ENCODE measurements around the gene NUPR2. TPM values are rescaled to one million over a fixed set of nuclear protein-coding genes. Genes with fewer than 3 reads are reported as not detected.
"Not testable (repeated sequence)": the region's sequence is repeated elsewhere in the genome, so short reads cannot be mapped to it uniquely, and the experiment has no call there.

NUPR2 gene
- polyA plus RNA-seq, 3 donors from 2014 or later, result not detected

DNA sequence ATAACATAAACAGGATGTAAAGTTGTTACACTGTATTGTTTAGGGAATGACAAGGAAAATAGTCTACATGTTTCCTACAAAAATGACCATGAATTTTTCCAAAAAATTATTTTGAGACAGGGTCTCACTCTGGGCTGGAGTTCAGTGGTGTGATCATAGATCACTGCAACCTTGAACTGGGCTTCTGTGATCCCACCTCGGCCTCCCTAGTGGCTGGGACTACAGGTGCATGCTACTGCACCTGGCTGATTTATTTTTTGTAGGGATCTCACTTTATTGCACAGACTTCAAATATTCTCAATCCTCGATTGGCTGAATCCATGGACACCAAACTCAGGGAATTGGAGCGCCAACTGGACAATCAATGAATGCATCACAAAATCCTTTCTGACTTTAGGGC lies 16.6 kb downstream of the NUPR2 start:
- Mint-ChIP-seq H3K27ac (no peak overlapping the region), H3K9me3 (no peaks in the 10 kb centered on the region), H3K4me1 (peaks cover 4 to 9% of the 10 kb centered on the region in 2 donors), H3K4me3 (no peak overlapping the region), H3K36me3 (peaks cover 14 to 30% (median 15%) of the 10 kb centered on the region in 3 donors), H3K27me3 (ENCODE audit: low read depth in 3 of 3) (peaks cover 0 to 3% (median 2%) of the 10 kb centered on the region in 3 donors)
- DNase-seq, result no peak

DNA sequence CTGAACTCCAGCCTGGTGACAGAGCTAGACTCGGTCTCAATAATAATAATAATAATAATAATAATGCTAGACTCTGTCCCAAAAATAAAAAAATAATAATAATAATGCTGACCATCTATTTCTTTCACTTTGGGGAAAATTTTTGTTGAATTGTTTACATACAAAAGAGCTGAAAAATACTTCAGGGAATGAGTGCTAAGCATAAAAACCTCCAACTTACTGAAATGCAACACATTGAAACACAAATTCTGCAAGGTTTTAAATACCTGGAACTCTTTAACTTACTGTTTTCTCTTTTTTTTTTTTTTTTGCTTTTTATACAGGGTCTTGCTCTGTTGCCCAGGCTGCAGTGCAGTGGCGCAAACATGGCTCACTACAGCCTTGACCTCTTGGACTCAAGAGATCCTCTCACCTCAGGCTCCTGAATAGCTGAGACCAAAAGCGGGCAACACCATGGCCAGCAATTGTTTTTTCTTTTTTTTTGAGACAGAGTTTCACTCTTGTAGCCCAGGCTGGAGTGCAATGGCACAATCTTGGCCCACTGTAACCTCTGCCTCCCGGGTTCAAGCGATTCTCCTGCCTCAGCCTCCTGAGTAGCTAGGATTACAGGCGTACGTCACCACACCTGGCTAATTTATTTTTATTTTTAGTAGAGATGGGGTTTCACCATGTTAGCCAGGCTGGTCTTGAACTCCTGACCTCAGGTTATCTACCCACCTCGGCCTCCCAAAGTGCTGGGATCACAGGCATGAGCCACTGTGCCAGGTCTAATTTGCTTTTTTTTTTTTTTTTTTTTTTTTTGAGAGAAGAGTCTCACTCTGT lies 17.8 kb downstream of the NUPR2 start:
- H3K9me3 Mint-ChIP-seq, result not testable (repeated sequence)

DNA sequence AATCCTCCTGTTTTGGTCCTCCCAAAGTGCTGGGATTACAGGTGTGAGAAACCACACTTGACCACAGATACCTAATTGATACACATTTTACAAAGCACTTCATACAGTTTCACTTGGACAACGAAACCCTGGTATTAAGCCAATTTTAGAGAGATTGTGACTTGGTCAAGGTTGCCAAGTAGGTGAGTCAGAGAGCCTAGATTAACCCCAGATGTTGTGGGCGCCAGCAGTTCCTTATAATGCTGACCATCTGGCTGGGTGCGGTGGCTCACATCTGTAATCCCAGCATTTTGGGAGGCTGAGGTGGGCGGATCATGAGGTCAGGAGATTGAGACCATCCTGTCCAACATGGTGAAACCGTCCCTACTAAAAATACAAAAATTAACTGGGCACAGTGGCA lies 18.5 kb downstream of the NUPR2 start:
- no peaks in the 10 kb centered on the region for H3K9me3 Mint-ChIP-seq
- H3K4me1 Mint-ChIP-seq, result peaks cover 0 to 2% of the 10 kb centered on the region in 2 donors
- peaks cover 0 to 3% (median 2%) of the 10 kb centered on the region in 3 donors for H3K27me3 Mint-ChIP-seq (ENCODE audit: low read depth in 3 of 3)
- H3K36me3 Mint-ChIP-seq, result peaks cover 12 to 24% (median 14%) of the 10 kb centered on the region in 3 donors
- no peak for DNase-seq
- no peak overlapping the region for H3K27ac Mint-ChIP-seq
- H3K4me3 Mint-ChIP-seq, result no peak overlapping the region

More for the DNA sequence above, 17.8 kb downstream of the NUPR2 start:
- Mint-ChIP-seq H3K36me3 (peaks cover 12 to 25% (median 14%) of the 10 kb centered on the region in 3 donors), H3K27ac (peak overlapping the region in 2 of 6 donors; percentile 28 to 46)
- H3K4me3 Mint-ChIP-seq; H3K4me1 Mint-ChIP-seq; DNase-seq; H3K27me3 Mint-ChIP-seq (ENCODE audit: low read depth in 3 of 3): not testable (repeated sequence)

DNA sequence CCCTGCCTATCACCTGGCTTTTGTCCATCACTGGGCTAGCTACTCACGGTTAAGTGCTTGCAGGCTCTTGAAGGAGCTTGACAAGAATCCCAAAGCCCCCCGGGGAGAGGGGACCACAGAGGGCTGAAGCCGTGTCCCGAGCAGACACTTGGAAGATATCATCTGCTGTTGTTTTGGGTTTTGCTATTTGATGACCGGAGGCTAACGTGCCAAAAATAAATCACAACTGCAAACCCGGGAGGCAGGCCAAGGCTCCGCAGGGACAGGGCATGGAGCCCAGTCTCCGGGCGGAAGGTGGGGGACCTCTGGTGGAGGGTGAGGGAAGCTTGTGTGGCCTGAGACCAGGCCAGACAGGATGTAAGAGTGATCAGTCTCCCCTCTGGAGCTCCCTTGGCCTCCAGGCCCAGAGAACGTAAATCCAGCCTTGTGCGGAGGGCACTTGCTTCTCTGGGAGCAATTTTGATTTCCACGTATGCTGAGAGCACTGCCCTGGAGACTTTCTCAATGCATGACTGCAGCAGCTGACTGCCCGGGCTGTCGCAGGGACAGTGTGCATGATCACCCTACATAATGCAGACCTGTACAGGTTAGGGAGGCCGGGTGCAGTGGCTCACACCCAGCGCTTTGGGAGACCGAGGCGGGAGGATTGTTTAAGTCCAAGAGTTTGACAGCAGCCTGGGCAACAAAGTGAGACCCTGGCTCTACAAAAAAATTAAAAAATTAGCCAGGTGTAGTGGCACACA lies 23.3 kb downstream of the NUPR2 start, which contains the start of gene PHKG1:
Gene PHKG1, minus strand, starts transcription at position 164 of the 743 bp plus-strand sequence. CDS start 4,011 bp downstream, outside the sequence.
- H3K4me1 Mint-ChIP-seq, result no peaks in the 10 kb centered on the region
- no peak for DNase-seq
- H3K4me3 Mint-ChIP-seq, result no peak within 1 kb of the TSS
- H3K27me3 Mint-ChIP-seq (ENCODE audit: low read depth in 3 of 3), result peaks cover 0 to 2% (median 0%) of the 10 kb centered on the region in 3 donors
- H3K36me3 Mint-ChIP-seq, result peaks cover 0 to 4% (median 3%) of the 10 kb centered on the region in 3 donors
- H3K27ac Mint-ChIP-seq, result no peak within 1 kb of the TSS
- H3K9me3 Mint-ChIP-seq, result no peaks in the 10 kb centered on the region

DNA sequence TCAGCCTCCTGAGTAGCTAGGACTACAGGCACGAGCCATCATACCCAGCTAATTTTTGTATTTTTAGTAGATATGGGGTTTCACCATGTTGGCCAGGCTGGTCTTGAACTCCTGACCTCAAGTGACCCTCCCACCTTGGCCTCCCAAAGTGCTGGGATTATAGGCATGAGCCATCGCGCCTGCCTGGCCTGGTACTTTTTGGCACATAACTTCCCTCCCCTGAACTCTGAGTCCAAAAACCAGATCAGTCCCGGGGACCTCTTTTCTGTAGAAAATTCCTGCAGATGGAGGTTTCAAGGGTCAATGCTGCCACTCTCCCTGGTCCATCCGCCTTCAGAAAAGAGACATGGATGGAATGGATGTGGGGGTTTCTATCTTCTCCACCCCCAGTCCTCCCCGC lies 23.8 kb downstream of the NUPR2 start:
- H3K4me1 Mint-ChIP-seq, H3K4me3 Mint-ChIP-seq, H3K9me3 Mint-ChIP-seq: not testable (repeated sequence)

DNA sequence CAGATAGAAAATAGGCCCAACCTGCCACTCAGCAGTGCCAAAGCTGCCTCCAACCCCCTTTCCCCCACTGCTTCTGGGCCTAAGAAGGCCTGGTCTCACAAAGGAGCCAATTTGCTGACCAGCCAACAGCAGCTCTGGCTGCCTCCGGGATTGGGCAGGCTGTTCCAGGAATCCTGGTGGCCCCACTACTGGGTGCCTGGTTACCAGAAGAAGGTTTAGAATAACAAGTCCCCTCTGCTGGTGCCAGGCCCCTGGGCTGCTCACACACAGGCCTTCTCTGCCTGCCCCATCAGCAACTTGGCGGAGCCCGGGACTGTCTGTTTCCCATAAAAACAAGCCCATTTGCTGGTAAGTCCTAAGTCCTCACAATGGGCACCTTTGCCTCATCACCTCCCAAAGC lies 24.6 kb downstream of the NUPR2 start:
- no peaks in the 10 kb centered on the region for H3K4me1 Mint-ChIP-seq
- H3K27me3 Mint-ChIP-seq (ENCODE audit: low read depth in 3 of 3), result no peaks in the 10 kb centered on the region
- H3K9me3 Mint-ChIP-seq, result no peaks in the 10 kb centered on the region
- H3K27ac Mint-ChIP-seq, result no peak overlapping the region
- H3K36me3 Mint-ChIP-seq, result peaks cover 0 to 3% (median 0%) of the 10 kb centered on the region in 3 donors
- no peak for DNase-seq
- no peak overlapping the region for H3K4me3 Mint-ChIP-seq

More for the DNA sequence above, 23.8 kb downstream of the NUPR2 start:
- not testable (repeated sequence) for H3K36me3 Mint-ChIP-seq; H3K27me3 Mint-ChIP-seq (ENCODE audit: low read depth in 3 of 3); DNase-seq; H3K27ac Mint-ChIP-seq

DNA sequence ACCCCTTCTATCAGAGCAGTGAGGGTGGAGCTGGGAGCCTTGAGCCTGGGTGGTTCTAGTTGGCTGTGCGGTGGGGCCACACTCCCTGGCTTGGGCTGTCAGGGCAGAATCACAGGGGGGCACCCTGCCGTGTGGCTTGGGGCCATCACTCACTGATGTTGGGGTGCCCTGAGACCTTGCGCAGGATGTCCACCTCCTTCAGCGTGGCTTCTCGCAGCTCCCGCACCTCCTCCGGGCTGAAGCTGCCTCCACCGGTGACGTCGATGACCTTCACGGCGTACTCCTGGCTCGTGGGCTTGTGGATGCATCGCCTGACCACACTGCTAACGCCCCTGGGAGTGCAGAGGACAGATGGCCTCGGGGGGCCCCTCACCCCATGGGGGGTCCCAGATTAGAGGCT lies 28.8 kb downstream of the NUPR2 start:
- no peak overlapping the region for H3K4me3 Mint-ChIP-seq
- H3K4me1 Mint-ChIP-seq, result no peaks in the 10 kb centered on the region
- DNase-seq, result no peak
- H3K36me3 Mint-ChIP-seq, result no peaks in the 10 kb centered on the region
- H3K27ac Mint-ChIP-seq, result no peak overlapping the region
- H3K27me3 Mint-ChIP-seq (ENCODE audit: low read depth in 3 of 3), result peaks cover 0 to 3% (median 0%) of the 10 kb centered on the region in 3 donors
- no peaks in the 10 kb centered on the region for H3K9me3 Mint-ChIP-seq

DNA sequence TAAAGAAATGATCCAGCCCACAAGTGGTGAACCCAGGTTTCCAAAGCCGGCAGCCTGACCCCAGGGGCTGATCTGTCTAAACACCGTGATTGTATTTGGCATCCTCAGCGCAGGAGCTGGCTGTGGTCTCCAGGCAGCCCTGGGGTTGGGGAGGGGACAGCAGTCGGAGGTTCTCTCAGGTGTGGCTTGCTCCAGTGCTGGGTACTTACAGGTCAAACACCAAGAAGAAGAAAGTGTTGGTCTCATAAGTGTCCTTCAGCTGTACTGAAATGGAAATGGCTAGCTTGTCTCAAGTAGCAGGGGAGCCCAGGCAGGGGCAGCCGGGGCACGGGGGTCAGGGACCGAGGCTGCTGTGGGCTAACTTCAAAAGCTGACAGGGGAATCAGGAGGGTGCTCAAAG lies 29.5 kb downstream of the NUPR2 start:
- H3K27me3 Mint-ChIP-seq (ENCODE audit: low read depth in 3 of 3), result peaks cover 0 to 3% (median 0%) of the 10 kb centered on the region in 3 donors
- DNase-seq, result no peak
- H3K27ac Mint-ChIP-seq, result no peak overlapping the region
- no peaks in the 10 kb centered on the region for H3K9me3 Mint-ChIP-seq
- H3K4me3 Mint-ChIP-seq, result no peak overlapping the region
- H3K4me1 Mint-ChIP-seq, result no peaks in the 10 kb centered on the region
- H3K36me3 Mint-ChIP-seq, result no peaks in the 10 kb centered on the region

DNA sequence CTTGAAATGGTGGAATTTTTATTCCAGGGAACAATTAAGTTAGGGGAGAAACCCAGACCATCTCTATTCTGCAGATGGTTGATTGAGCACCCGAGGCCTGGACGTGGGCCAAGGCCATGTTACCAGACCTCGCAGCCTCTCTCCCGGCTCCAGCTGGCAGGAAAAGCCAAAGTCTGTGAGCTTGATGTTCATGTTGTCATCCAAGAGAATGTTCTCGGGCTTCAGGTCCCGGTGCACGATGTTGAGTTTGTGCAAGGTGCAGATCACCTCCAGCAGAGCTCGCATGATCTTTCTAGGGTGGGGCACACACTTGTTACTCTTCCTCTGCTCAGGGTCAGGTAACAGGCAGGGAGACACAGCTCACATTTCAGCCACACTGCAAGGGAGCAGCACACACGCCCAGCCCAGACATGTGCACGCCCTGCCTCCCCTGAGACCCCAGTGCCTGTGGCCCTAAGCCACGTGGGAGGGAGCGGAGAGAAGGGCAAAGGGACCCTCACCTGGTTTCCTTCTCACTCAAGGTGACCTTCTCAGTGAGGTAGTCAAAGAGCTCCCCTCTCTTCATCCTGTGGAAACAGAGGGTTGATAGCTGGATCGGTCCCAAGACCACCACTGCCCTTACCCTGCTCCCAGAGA lies 32.9 kb downstream of the NUPR2 start:
- Mint-ChIP-seq H3K27ac (no peak overlapping the region), H3K4me3 (no peak overlapping the region)

DNA sequence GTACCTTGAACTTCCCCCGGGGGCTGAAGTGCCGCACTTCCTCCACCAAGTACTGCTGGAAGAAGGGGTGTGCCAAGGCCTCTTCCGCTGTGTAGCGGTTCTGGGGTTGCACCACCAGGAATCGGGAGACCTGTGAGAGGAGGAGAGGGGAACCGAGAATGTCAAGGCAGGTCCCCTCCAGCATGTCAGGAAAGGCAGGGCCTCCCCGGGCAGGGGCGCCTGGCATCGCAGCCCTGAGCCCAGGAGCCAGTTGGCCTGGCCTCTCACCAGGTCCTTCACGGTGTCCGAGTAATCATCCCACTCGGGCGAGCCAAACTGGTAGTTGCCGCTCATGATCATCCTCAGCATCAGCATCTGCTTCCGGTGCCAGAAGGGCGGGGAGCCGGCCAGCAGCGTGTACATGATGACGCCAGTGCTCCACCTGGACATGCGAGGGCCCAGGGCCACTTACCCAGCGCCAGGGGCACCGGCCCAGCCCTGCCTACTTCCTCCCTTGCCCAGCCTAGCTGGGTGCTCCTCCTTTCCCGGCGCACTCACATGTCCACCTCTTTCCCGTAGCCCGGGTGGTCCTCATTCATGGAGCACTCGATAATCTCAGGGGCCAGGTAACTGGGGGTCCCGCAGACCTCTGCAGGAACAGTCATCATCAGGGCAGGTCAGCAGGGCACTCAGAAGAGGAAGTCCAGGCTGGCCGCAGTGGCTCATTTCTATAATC lies 34.4 kb downstream of the NUPR2 start:
- no peak for DNase-seq
- H3K36me3 Mint-ChIP-seq, result no peaks in the 10 kb centered on the region
- no peak overlapping the region for H3K27ac Mint-ChIP-seq
- H3K4me3 Mint-ChIP-seq, result no peak overlapping the region
- H3K4me1 Mint-ChIP-seq, result no peaks in the 10 kb centered on the region
- H3K9me3 Mint-ChIP-seq, result no peaks in the 10 kb centered on the region
- H3K27me3 Mint-ChIP-seq (ENCODE audit: low read depth in 3 of 3), result peaks cover 0 to 3% (median 0%) of the 10 kb centered on the region in 3 donors

More for the DNA sequence above, 32.9 kb downstream of the NUPR2 start:
- H3K27me3 Mint-ChIP-seq (ENCODE audit: low read depth in 3 of 3), result peaks cover 0 to 3% (median 0%) of the 10 kb centered on the region in 3 donors
- H3K9me3 Mint-ChIP-seq, result no peaks in the 10 kb centered on the region
- no peak for DNase-seq
- no peaks in the 10 kb centered on the region for H3K36me3 Mint-ChIP-seq
- no peaks in the 10 kb centered on the region for H3K4me1 Mint-ChIP-seq

DNA sequence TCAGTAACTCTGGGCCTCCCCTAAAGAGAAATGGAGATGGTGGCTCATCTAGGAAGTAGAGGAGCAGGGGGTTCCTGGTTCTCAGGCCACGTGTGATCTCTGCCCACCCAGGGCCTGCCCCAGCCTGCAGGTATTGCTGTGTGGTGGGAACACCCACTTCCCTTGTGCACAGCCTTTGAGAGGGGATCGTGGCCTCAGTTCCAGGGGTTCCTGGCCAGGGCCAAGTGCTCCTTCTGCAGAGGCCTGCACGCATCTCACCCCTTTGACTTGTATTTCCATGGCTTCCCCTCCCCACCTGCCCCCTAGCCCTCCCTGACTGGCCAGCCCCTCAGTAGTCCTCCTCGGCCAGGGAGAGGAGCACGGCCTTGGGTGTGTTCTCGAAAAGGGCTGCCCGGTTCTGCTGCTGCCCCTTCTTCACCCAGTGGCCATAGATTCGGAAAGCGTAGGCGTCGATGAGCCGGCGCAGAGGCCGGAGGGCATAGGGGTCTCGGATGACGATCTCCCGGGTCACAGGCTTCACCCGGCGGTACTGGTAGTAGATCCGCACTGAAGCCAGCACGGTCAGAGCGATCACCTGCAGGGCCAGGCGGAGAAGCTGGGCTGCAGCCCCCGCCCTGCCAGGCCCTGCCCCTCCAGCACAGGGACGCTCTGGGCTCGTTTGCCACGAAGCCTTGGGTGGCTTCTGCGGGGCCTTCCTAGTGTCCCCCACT lies 35.3 kb downstream of the NUPR2 start:
- not testable (repeated sequence) for H3K27ac Mint-ChIP-seq, DNase-seq

DNA sequence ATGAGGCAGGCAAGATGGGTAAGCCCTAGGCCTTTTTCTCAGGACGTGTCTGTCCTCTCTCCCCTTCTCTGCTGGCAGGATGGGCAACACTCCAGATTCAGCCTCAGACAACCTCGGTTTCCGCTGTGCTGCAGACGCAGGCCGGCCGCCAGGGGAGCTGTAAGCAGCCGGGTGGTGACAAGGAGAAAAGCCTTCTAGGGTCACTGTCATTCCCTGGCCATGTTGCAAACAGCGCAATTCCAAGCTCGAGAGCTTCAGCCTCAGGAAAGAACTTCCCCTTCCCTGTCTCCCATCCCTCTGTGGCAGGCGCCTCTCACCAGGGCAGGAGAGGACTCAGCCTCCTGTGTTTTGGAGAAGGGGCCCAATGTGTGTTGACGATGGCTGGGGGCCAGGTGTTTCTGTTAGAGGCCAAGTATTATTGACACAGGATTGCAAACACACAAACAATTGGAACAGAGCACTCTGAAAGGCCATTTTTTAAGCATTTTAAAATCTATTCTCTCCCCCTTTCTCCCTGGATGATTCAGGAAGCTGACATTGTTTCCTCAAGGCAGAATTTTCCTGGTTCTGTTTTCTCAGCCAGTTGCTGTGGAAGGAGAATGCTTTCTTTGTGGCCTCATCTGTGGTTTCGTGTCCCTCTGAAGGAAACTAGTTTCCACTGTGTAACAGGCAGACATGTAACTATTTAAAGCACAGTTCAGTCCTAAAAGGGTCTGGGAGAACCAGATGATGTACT lies 36.6 kb downstream of the NUPR2 start:
- DNase-seq, result no peak
- no peaks in the 10 kb centered on the region for H3K4me1 Mint-ChIP-seq
- H3K27ac Mint-ChIP-seq, result no peak overlapping the region
- no peak overlapping the region for H3K4me3 Mint-ChIP-seq
- no peaks in the 10 kb centered on the region for H3K9me3 Mint-ChIP-seq
- no peaks in the 10 kb centered on the region for H3K36me3 Mint-ChIP-seq
- no peaks in the 10 kb centered on the region for H3K27me3 Mint-ChIP-seq (ENCODE audit: low read depth in 3 of 3)

More for the DNA sequence above, 35.3 kb downstream of the NUPR2 start:
- not testable (repeated sequence) for H3K36me3 Mint-ChIP-seq; H3K27me3 Mint-ChIP-seq (ENCODE audit: low read depth in 3 of 3); H3K4me1 Mint-ChIP-seq; H3K9me3 Mint-ChIP-seq; H3K4me3 Mint-ChIP-seq

Measured in immature natural killer cell (primary cell).